ENCODE data around the gene ACOX1.
A peak's percentile ranks its signal among the peaks of the same experiment; 100 is the strongest.

ACOX1 gene

DNA sequence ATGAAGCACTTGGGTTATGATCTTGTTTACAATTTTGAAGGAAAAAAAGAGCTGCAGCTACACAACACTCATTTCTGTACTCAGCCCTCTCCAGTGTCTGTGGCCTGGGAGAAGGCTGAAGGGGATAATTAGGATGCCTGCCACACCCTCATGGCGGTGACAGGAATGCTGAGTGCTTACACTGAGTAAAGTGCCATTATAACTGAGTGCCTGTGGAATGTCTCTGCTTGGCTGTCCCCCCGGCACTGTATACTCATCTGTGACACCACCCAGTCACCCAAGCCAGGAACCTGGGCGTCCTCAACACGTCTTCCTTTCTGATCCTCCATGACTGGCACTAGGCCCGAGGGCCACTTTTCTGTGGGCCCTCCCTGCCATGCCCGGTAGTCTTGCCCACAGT is 70.8 kb downstream of the ACOX1 start:
- peak; percentile 59 for DNase-seq (ENCODE audit: low read depth)
- TF ChIP-seq, protein P1, sequence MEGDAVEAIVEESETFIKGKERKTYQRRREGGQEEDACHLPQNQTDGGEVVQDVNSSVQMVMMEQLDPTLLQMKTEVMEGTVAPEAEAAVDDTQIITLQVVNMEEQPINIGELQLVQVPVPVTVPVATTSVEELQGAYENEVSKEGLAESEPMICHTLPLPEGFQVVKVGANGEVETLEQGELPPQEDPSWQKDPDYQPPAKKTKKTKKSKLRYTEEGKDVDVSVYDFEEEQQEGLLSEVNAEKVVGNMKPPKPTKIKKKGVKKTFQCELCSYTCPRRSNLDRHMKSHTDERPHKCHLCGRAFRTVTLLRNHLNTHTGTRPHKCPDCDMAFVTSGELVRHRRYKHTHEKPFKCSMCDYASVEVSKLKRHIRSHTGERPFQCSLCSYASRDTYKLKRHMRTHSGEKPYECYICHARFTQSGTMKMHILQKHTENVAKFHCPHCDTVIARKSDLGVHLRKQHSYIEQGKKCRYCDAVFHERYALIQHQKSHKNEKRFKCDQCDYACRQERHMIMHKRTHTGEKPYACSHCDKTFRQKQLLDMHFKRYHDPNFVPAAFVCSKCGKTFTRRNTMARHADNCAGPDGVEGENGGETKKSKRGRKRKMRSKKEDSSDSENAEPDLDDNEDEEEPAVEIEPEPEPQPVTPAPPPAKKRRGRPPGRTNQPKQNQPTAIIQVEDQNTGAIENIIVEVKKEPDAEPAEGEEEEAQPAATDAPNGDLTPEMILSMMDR (conservative IDR thresholded peaks at IDR 0.05; ENCODE audit: low read length) = no peak
- H3K4me3 ChIP-seq (ENCODE audit: low read length) = no peak overlapping the region

DNA sequence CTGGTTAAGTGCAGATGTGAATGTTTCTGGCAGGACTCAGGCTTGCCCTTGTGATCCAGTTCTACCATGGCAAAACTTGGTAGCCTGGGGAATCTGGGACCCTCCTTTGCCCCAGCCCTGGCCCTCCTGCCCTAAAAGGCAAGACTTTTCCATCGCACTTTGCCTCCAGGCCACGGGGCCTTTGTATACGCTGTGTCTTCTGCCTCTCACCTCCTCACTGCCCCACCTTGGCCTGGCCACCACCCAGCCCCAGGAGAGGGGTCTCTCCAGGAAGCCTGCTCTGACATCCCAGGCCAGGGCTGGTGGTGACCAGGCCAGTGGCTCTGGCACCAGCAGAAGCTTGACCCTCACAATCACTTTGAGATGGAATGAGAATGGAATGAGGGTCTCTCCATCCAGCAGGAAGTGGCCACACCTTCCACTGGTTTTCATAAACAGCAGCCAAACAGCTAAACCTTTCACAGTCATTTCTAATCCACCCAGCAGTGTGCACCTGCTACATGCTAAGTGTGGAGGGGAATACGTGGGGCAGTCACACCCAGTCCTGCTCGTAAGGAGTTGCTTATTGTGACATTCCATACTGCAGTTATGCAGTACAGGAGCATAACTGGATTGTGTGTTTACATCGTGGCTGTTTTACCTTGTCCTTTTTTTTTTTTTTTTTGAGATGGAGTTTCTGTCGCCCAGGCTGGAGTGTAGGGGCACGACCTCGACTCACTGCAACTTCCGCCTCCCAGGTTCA is 72.7 kb downstream of the ACOX1 start:
- TF ChIP-seq, protein P1 (conservative IDR thresholded peaks at IDR 0.05; ENCODE audit: low read length) = no peak
- H3K4me3 ChIP-seq (ENCODE audit: low read length) = no peak overlapping the region
- no peak for DNase-seq (ENCODE audit: low read depth)

DNA sequence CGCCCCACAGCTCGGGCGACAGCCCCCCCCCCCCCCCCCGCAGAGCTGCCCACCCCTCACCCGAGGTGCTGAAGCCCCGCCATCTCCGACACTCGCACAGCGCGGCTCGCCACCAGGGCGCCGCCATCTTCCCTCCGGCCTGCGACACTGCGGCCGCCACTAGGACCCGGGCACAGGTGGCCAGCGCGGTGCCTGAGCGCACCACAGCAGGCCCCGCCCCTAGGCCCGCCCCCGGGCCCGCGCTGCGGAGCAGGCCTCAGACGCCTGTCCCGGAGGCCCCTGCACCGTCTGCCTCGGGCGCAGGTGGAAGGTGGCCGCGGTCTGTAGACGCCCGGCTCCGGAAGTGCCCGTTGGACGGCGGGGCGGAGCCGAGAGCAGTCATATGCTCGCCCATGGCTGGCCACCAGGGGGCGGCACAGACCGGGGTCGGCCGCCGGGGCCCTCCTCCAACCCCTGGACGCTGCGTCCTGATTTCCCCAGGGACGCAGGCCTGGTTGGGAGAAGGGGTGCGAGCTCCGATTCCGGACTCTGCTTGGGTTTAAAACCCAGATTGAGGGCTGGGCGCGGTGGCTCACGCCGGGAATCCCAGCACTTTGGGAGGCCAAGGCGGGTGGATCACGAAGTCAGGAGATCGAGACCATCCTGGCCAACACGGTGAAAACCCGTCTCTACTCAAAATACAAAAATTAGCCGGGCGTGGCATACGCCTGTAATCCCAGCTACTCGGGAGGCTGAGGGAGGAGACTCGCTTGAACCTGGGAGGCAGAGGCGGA is 74.0 kb downstream of the ACOX1 start, which contains the start of gene MRPL38:
TSS of gene MRPL38 (minus strand) at position 136 of the 773 bp plus-strand sequence. CDS start at position 127, 9 bp downstream.
- DNase-seq (ENCODE audit: low read depth) = peak; percentile 90
- peak within 1 kb of the TSS; percentile 77 for H3K4me3 ChIP-seq (ENCODE audit: low read length)
- TF ChIP-seq, protein P1 (conservative IDR thresholded peaks at IDR 0.05; ENCODE audit: low read length) = peak; percentile 73

DNA sequence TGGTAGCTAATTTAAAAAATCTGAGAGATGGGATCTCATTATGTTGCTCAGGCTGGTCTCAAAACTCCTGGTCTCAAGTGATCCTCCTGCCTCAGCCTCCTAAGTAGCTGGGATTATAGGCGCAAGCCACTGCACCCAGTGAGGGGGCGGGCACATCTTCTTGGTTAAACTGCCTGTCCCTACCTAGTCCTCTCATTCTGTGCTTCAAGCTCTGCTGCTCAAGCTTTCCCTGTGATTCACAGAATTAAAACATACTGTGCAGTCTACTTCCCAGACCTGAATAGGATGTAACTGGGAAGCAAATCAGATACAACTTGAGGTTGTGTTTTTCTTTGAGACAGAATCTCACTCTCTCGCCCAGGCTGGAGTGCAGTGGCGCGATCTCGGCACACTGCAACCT is 76.6 kb downstream of the ACOX1 start:
- H3K4me3 ChIP-seq (ENCODE audit: low read length) = no peak overlapping the region
- TF ChIP-seq, protein P1 (conservative IDR thresholded peaks at IDR 0.05; ENCODE audit: low read length) = no peak
- DNase-seq (ENCODE audit: low read depth) = no peak

DNA sequence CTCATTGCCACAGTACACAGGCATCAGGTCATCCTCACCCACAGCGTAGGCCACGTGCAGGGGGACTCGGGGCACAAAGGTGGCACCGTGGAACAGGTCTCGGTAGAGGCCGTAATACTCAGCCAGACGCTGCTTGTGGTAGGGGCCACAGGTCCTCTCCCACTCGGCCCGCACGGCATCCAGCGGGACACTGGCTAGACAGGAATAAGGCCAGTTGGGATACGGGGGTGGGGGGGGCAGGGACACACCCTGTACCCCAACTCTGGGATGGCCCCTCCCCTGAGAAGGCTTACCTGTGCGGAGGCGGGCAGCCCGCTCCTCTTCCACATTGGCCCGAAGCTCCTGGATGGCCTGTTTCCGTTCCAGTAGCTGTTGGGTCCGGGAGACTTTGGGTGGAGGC is 77.2 kb downstream of the ACOX1 start:
- TF ChIP-seq, protein P1 (conservative IDR thresholded peaks at IDR 0.05; ENCODE audit: low read length) = no peak
- H3K4me3 ChIP-seq (ENCODE audit: low read length) = no peak overlapping the region
- DNase-seq (ENCODE audit: low read depth) = no peak

DNA sequence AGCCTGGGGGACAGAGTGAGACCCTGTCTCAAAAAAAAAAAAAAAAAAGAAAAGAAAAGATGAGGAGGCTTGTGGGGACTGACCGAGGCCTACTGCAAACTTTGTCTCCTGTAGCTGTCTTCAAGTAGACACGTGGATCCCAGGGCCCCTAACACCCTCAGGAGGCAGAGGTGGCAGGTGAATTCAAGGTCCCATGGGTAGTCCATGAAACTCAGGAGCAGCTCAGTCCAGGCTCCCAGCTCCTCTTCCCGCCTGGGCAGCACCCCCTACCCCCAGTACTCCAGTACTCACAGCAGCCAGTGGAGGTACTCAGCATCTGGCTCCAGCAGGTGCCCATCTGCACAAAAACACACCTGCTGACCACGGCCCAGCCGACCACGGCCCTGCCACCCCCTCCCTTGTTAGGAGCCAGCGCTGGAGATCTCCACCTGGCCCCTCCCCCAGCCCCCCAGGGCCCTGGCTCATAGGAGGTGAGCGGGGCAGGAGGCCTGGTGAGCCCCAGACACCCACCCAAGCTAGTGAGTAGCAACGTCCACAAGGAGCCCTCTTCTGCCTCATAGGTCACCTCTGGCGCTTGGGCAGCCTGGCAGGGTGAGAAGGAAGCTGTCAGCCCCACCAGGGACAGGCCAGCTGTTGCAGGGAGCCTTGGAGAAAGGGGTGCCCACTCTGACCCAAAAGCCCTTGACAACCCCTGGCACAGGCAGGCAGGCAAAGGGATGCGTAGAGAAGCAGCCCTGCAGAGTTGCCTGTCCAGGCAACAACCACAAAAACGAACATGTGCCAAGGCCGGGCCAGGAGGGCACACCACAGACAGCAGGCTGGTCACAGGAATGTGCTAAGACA is 78.1 kb downstream of the ACOX1 start:
- TF ChIP-seq, protein P1 (conservative IDR thresholded peaks at IDR 0.05; ENCODE audit: low read length) = no peak
- no peak for DNase-seq (ENCODE audit: low read depth)

More for the DNA sequence above, 78.1 kb downstream of the ACOX1 start:
- H3K4me3 ChIP-seq (ENCODE audit: low read length) = no peak overlapping the region

All from AG10803 (cell line).